NCI-H2171 treated with DMSO at 0.1 percent for 48 hours (cell line): ENCODE data around the gene FGF12.

Source experiments
- DNase-seq: peaks from one replicate; lab custom pipeline; 2025; lab: John Stamatoyannopoulos, UW

Gene FGF12

DNA sequence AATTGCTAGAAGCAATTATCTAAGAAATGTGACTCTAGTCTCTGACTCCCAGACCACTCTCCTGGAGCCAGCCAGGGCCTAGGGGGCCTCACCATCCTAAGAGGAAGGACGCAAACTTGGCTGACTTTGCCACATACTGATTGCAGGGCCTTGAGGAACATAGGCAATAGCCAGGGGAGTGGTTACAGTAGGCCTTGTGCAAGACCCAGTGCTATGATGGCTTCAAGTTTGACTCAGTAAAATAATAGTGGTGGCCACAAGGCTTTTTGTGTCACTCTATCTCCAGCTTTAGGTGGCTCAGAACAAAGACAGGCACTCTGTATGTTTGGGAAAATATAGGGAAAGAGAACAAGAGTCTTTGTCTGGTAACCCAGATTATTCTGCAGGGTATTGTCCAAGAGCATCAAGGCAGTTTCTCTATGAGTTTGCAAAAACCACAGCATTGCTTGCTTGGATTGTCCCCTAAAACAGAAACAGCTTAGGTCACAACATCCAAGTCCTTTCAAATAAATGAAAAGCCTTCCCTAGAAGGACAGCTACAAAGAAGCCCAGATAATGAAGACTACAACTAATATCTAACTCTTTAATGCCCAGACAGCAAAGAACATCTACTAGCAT is 634.8 kb downstream of the FGF12 start:
- no peak for DNase-seq

- no peak for DNase-seq
Measured at GRCh38 chr3:192091831-192092230, 635.5 kb downstream of the FGF12 start.

- DNase-seq, result no peak
Measured at GRCh38 chr3:192090586-192090985, 636.8 kb downstream of the FGF12 start.
